ENCODE measurements around the gene PICK1. TPM values are rescaled to one million over a fixed set of nuclear protein-coding genes. Genes with fewer than 3 reads are reported as not detected.
A peak's percentile ranks its signal among the peaks of the same experiment; 100 is the strongest.

PICK1 gene
- polyA plus RNA-seq (ENCODE audit: insufficient read length): 12.8 TPM

DNA sequence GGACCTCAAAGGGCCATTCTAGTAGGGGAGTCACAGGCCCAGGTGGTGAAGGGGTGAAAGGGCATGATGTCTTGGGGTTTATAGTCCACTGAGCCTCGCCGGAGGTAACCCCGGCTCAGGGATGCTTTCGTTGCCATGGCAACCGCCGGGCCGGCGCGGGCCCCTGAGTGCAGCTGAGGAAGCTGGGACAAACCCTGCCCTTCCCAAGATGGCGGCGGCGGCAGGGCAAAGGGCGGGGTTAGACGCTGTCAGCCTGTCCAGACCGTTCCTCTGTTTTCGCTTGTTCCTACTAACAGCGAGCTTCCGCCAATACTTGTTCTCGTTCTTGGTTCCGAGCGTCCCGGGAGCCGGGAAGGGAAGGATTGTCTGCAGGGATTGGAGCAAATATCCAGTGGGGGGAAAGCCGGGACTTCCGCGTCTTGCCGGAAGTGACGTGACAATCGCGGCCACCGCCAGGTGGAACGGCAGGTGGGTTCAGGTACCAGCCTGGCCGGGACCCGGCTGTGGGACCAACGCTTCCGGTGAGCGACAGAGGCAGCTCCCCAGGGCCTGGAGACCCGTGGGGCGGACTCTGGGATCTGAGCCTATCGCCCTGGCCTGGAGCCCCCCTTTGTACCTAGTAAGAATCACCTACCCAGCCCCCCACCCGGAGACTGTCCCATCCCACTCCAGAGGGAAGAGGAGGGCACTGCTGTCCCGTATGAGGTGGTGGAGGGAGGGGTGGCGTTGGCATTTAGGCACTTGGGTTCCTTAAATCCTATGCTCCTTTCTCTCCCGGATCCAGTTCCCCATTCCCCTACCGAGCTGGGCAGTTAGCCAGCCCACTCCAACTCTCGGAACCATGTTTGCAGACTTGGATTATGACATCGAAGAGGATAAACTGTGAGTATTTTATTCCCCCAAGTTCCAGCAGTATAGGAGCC, at the start of gene PICK1:
Gene PICK1, plus strand, starts transcription at position 436 of the 923 bp plus-strand sequence. Its CDS starts 406 bp downstream, at position 842.
- DNase-seq: peak; percentile 86

DNA sequence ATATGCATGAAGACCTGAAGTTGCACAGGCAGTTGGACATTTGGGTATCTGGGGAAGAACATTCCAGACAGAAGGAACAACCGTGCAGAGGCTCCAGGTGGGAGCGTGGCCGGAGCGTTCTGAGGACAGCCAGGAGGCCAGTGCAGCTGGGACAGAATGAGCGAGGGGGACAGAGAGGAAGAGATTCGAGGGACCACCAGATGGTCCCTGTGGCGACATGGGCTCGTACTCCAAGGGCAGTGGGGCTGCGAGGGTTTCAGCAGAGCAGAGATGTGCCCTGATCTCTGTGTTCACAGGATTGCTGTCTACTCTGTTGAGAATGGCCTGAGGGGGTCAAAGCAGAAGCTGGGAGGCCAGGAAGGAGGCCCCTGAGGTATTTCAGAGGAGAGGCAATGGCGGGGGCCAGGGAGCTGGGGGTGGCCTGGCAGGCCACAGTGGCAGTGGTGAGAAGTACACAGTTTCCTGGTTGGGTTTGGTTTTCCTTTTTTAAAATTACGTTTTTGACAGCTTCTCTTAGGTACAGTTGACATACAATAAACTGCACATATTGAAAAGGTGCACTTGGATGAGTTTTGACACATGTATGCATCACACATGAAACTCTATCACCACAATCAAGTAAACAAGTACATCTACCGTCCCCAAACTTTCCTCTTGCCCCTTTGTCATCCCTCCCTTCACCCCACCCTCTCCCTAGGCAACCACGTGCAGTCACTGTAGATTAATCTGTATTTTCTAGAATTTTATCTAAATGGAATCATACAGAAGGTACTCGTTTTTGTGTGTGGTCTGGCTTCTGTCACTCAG, 48.0 kb upstream of the PICK1 start:
- DNase-seq: no peak

DNA sequence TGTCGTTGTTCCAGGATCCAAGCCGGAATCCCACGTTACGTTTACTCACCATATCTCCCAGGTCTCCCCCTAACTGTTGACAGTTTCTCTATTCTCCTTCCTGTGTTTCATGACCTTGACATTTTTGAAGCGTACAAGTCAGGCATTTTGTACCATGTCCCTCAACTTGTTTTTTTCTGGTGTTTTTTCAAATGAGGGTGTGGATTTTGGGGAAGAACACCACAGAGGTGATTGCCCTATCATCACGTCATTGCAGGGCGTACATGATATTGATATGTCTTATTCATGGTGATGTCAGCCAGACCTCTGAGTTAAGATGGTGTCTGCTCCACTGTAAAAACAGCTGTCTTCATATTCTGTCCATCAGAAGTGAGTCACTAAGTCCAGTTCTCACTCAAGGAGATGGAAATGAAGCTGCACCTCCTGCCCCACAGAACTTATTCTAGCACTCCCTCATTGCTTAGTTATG, 44.6 kb upstream of the PICK1 start:
- DNase-seq: no peak

DNA sequence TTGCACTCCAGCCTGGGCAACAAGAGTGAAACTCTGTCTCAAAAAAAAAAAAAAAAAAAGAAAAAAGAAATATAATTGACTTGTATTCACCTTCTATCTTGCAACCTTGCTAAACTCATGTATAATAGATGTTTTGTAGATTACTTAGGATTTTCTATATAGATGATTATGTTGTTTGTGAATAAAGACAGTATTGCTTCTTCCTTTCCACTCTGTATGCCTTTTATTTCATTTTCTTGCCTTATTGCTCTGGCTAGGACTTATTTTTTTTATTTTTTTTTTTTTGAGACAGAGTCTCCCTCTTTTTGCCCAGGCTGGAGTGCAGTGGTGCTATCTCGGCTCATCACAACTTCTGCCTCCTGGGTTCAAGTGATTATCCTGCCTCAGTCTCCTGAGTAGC, 43.1 kb upstream of the PICK1 start:
- no peak for DNase-seq

DNA sequence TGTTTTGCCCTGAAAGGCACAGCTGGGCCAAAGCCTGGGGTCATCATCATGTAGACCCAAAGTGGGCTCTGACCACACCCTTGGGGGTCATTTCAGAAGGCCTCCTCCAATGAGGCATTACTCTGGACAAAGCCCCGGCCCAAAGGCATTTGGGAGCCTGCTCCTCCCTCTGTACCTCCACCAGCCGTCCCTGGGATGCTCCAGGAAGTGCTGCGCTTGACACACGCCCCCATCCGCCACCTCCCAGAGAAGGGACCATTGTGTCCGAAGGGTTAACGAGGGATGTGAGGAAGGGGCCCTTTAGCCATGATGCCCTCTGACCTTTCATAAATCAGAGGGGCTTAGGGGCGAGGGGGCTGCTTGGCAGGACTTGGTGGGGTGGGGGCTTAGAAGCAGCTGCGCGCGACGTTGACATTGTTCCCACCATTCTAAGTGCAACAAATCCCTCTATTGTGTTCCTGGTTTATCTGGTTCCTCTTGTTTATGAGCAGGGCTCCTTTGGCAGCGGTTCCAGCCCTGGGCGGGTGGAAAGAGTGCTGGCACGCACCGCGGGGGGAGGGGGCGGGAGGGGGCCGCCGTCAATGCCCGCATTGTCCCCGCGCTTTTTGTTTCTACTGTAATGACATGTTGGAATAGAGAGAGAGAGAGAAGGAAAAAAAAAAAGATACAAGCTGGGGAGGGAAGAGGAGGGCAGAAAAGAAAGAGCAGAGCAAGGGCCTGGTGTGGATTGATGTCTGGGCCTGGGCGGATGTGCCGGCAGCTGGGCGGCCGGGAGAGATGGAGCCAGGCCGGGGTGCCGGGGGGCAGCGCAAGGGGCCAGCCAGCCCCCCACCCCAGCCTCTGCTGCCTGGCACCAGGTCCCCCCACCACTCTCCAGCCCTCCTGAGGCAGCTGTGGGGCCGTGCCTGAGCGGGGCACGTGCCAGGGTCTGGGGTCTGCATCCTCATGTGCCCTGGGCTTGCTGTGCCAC, 40.7 kb upstream of the PICK1 start:
- DNase-seq: no peak

DNA sequence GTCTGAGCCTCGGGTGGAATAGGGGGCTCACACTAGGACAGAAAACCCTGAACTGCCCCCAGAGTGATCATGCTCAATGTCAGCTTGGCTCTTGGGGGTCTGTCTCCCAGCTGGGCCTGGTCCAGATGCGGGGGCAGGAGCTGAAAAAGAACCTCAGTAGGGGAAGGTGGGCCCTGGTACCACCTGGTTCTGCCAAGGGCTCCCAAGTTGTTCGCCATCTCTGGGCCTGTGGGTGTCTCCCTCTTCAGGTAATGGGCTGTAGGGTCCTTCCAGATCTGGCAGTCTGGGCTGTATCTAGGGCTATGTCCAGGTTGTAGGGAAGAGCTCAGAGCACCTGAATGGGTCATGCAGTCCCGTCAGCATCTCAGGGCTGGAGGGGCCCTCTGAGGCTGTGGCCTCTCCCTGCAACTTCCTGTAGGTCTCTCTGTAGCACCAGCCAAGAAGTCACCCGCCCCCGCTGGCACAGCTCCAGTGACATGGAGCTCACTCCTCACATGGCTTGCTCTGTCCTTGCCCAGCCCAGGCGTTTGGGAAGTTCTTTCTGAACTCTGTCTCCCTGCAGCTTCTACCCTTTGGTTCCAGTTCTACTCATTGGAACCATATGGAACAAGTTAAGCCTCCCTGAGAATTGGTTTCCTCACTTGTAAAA, 39.8 kb upstream of the PICK1 start:
- peak; percentile 57 for DNase-seq

DNA sequence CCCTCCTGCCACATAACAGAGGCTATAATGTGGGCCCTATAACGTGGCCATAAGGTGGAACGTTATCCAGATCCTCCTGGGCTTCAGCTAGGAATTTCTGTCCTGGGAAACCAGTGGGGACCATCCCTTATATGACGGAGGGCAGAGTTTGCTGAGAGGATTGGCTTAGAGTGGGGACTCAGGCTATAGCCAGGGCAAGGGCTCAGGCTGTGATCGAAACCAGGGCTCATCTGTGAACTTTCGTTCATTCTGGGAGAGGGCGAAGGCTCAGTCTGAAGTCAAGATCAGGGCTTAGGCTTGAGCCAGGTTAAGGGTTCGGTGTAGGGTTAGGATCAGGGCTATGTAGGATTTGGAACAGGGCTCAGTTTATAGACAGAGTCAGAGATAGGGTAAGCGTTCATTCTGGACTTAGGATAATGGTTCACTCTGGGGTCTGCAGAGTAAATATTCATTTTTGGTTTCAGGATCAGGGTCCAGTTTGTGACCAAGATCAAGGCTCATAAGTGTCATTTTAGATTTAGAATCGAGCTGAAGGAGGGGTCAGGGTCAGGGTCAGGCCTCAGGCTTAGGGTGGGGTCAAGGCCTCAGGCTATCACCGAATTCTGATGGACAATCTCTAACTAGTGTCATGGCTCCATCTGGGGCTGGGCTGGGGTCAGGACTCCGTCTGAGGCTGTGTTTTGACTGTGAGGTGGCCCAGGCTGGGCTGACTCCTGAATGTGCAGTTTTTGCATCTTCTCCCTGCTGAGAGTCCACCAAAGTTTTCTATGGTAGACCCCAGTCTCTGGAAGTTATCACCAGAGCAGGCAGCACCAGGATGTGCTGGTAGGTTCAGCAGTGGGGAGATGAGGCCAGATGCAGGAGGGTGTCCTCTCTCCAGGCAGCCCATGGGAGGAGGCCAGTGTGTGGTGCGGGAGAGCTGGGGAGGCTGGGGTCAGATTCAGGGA, 39.0 kb upstream of the PICK1 start:
- no peak for DNase-seq

DNA sequence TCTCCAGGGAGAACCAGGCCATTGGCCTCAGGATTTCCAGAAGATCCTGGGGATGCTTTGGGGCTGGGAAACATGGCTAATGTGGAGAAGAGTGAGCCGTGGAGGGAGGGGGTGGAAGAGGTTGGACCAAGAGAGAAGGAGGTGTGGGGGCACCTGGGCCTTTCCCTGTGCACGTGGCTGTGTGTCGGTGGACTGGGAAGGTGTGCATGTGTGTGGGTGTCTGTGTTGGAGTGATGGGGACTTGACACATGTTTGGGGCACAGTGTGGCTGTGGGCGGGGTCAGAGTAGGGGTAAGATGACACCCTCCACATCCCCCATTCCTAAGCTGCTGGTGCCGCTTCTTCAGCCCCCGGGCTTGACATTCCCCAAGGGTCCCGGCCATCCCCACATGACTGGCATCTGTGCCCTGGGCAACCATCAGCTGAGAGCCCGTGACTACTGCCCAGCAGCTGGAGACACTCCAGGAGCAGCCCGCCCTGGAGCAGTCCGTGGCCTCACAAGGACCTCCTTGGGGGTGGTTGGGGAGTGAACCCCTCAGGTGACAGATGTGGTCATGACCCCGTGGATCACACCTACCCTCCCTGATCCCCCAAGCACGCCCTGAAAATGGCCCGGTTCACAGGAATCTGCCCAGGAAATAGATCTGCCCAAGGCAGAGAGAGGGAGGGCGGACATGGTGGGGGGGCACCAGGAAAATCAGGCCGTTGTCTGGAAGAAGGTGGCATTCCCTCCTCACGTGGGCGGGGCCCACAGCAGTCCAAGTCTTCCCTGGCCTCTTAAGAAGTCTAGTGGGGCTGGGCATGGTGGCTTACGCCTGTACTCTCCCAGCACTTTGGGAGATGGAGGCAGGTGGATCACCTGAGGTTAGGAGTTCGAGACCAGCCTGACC, 38.0 kb upstream of the PICK1 start:
- DNase-seq: no peak

DNA sequence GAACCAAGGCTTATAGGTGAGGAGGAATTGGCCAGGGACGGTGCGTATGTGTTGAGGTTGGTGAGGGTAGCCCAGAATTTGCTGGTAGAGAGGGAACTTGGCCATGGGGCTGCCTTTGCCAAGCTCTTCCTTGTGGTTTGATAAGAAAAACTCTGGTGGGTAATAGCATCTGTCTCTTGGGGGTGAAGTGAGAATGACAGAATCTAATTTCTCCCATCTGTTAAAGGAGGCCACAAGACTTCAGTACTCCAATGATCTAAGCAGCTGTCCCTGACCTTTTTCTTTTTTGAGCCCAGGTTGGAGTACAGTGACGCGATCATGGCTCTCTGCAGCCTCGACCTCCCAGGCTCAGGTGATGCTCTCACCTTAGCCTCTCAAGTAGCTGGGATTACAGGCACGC, 36.0 kb upstream of the PICK1 start:
- DNase-seq: no peak

DNA sequence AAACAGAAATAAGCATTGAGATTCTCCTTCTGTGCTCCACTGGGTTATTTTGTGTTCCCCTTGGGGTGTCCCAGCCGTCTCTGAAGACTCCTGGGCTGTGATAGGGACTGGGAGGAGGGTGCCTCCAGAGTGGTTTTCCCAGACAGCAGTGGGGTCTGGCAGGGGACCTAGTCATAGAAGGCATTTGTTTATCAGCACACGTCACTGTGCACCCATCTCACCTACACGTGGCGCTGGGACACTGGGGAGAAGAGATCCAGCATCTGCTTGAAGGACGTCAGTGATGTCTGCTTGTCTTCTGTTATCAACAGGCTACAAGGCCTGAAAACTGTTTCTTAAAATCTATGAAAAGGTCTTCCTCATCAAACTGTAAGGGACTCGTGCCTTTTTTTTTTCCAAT, 34.2 kb upstream of the PICK1 start:
- no peak for DNase-seq

DNA sequence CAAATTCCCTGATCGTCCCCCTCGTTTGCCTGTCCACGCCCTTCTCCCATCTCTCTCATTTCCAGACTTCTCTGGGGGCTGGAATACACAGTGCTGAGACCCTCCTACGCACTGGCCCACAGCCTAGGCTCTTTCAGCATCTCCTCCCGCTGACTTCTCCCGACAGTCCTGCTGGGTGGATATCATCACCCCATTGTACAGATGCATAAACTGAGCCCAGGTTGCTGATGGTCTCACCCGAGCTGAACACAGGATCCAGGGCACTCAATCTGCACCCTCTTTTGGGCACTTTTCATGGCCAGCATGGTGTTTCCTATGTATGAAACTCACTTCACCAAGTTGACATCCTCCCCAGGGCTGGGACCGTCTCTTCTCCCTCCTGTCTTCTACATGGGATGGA, 31.7 kb upstream of the PICK1 start:
- no peak for DNase-seq

DNA sequence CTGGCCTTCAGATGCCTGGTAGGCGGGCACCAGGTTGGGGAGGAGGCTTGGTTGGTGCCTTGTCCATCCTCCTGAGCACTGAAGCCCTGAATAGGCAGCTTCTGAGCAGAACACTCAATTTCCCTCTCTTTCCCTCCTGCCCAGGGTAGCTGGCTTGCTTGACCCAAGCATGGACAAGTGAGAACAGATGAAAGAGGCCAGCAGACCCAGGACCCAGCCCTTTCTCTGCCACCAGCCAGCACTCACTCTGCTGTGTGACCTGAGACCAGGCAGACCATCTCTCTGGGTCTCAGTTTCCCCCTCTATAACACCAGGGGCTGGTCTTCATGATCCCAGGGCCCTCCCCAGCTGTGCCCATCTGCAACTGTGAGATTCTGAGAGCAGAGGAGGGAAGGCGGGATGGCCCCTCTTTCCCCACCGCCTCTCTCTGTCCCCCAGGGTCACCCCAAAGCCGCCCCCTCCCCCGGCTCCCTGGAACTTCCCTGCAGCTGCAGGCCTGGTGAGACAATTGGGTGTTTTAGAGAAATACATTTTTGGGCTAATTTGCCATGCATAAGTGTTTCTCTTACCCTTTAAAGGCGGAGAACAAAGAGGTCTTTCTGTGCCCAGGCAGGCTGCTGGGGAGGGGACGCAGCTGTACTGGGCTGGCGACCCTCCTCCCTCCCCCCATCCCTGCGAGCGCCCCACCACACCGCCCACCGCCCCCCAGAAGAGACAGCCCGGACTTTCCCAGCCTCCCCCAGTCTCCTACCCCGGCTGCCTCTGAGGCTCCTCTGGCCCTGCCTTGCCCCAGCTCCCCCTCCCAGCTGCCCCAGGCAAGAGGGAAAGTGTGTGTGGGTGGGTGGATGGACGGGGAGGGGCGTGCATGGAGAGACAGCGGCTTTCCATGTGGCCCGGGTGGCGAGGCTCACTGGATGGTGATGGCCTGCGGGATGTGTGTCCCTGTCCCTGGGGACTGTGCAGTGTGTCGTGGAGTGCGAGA, 30.8 kb upstream of the PICK1 start:
- no peak for DNase-seq

DNA sequence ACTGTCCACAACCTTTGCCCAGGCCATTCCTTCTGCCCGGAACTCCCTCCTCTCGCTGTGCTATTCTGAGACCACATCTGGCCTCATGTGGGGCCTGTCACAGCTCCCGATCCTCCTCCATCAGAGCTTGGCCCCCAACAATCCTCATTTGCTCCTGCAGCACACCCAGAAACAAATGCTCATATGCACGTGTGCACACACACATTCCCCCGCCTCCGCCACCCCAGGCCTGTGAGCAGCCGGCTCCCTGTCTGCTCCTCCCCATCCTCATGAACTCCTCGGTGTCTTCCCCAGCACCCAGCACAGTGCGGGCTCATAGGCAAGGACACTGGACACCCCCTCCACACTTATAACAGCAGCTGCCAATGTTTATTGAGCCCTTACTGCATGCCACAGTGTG, 29.7 kb upstream of the PICK1 start:
- no peak for DNase-seq

DNA sequence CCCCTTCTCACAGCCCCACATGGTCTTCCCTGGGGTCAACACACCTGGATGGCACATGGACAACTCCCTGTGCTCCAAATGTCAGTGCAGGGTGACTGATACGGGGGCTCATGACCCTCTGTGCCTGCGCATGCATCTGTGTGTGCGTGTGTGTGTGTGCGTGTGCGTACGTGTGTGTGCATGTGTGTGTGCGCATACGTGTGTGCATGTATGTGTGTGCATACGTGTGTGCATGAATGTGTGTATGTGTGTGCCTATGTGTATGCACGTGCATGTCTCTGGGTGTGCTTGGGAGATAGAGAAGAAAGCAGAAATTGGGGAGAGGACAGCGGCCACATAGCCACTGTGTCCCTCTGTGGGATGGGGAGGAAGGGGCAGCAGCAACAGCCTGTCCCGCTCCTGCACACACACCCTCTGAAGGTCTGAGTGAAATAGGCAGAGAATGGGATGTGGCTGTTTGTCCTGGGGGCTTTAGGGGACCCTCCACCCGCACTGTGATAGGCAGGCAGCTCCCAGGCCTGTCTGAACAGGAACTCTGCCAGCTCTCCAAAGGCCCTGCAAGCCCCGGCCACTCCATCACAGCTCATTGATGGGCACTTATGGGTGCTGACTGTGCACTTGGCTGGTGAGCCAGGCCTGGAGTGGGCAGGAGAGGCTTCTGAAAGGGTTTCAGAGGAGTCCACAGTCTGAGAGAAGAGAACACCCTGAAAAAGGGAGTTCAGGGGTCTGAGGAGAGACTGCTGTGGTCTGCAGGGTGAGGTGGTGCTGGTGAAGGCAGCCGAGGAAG, 28.7 kb upstream of the PICK1 start:
- no peak for DNase-seq

DNA sequence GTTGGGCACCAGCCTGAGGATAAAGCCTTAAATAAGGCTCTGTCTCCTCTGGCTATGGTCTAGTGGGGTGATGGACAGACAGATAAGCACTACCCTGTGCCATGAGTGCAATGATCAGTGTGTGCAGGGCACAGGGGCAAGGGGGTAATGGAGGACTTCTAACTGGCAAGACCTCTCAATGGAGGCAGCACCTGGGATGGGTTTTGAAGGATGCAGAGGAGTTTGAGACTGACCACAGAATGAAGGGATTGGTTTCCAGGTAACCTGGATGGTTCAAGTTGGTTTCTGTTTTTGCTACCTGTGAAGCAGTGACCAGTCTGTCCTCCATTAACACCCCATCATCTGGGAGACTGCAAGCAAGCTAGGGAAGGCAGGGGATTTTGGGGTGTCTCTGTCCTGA, 27.8 kb upstream of the PICK1 start:
- no peak for DNase-seq

DNA sequence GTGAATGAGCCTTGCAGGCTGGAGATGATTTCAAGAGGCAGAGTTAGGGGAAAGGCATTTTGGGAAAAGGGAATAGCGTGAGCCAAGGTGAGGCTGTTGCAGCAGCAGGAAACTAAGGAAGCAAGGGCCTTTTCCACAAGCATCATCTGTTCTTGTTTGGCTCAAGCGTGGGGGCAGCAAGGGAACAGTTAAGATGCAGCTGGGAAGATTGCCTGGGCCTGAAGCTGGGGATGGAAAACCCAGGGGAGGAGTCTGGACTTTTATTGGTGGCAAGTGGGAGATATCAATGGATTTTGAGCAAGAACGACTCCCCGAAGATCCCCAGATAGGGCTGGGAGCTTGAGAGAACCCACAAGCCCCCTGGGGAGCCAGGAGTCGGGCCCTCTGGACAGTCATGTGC, 27.3 kb upstream of the PICK1 start:
- DNase-seq: no peak
